Spleen (tissue), 7 donors: ENCODE data around the gene KIF7.

Source experiments
- CTCF ChIP-seq, 11 experiments: fragments of 200-600 bp in 7 of 11; fragments of 450-650 bp in 4 of 11; sonication (generic) in 4 of 11; IDR thresholded peaks in 8 of 11; conservative IDR thresholded peaks in 3 of 11; 1 replicate in 7 of 11; 2 replicates in 4 of 11; pipeline versions ENCODE4 v1.4.0 to v1.8.0; 2016 to 2021; ENCODE audit warnings: antibody characterized with exemption in 11 of 11, inconsistent platforms in 4 of 11, mild to moderate bottlenecking in 1 of 11
- POLR2A ChIP-seq, 3 donors: fragments of 450-650 bp; IDR thresholded peaks; one replicate each; pipeline ENCODE4 v1.5.1; 2017; ENCODE audit warnings: antibody characterized with exemption in 3 of 3, mild to moderate bottlenecking in 1 of 3
- POLR2AphosphoS5 ChIP-seq, 3 donors: sonication (generic); formaldehyde crosslinking; IDR thresholded peaks; one replicate each; pipeline ENCODE4 v1.5.1; 2017; ENCODE audit warnings: antibody characterized with exemption in 3 of 3
- donor health status: DM: no; HTN: no; CAD: no; lungs with moderate emphysema.
- donor health status: DM: no; HTN: no; CAD: no.
- donor health status: DM: no; HTN: no; CAD: no.

- no peak for TF ChIP-seq POLR2A (IDR thresholded peaks at IDR 0.05)
- no peak for TF ChIP-seq CTCF (IDR thresholded peaks at IDR 0.05 in 8 of 11, conservative IDR thresholded peaks at IDR 0.05 in 3 of 11)
- no peak for TF ChIP-seq POLR2AphosphoS5 (IDR thresholded peaks at IDR 0.05)
These were observed 62.2 kb downstream of the KIF7 start for GRCh38 chr15:89593018-89593417.
